GM19397 (cell line): ENCODE measurements around the gene PDE6B.

ENCODE experiments used
- ATAC-seq: cut with Tn5 transposase; IDR thresholded peaks from one replicate; pipeline ENCODE4 v1.9.1; 2021; ENCODE audit warnings: mild to moderate bottlenecking, moderate library complexity; ENCODE audit not compliant: unreplicated experiment

Gene PDE6B

GRCh38 chr4:655464-656151 is 30.2 kb downstream of the PDE6B start:
- no peak for ATAC-seq

- no peak for ATAC-seq
Measured at GRCh38 chr4:656436-657337, 31.3 kb downstream of the PDE6B start.

- no peak for ATAC-seq
Measured at GRCh38 chr4:657338-657833, 32.0 kb downstream of the PDE6B start.

DNA sequence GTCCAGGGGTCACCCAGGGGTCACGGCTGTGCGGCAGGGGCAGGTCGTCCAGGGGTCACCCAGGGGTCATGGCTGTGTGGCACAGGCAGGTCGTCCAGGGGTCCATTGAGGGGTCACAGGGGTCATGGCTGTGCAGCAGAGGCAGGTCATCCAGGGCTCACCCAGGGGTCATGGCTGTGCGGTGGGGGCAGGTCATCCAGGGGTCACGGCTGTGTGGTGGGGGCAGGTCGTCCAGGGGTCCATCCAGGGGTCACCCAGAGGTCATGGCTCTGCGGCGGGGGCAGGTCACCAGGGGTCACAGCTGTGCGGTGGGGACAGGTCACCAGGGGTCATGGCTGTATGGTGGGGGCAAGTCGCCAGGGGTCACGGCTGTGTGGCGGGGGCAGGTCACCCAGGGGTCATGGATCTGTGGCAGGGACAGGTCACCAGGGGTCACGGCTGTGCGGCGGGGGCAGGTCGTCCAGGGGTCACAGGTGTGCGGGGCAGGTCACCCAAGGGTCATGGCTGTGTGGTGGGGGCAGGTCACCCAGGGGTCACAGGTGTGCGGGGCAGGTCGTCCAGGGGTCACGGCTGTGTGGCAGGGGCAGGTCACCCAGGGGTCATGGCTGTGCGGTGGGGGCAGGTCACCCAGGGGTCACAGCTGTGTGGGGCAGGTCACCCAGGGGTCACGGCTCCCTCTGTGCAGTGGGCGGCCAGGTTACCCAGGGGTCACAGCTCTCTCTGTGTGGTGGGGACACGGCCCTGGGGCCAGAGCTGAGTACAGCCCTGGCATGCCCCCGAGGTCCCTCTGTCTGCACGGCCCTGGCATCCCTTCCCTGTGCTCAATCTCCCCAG is 32.7 kb downstream of the PDE6B start:
- ATAC-seq: no peak

- ATAC-seq: no peak
Measured at GRCh38 chr4:658681-659667, 33.6 kb downstream of the PDE6B start.

GRCh38 chr4:659851-660250 is 34.5 kb downstream of the PDE6B start:
- ATAC-seq: no peak

DNA sequence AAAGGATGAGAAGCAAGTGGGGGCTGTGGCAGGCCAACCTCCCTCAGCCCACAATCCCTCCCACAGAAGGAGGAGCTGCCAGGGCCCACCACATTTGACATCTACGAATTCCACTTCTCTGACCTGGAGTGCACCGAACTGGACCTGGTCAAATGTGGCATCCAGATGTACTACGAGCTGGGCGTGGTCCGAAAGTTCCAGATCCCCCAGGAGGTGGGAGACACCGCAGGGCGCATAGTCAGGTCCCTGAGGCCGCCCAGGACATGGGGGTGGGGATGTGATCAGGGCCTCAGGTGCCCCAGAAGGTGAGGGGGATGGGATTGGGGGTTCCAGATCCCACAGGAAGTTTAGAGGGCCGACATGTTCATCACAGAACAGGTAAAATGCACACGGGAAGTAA is 35.0 kb downstream of the PDE6B start:
- ATAC-seq: no peak

- ATAC-seq: no peak
Measured at GRCh38 chr4:661231-661630, 35.9 kb downstream of the PDE6B start.

GRCh38 chr4:661881-662761 is 36.7 kb downstream of the PDE6B start:
- ATAC-seq: no peak

DNA sequence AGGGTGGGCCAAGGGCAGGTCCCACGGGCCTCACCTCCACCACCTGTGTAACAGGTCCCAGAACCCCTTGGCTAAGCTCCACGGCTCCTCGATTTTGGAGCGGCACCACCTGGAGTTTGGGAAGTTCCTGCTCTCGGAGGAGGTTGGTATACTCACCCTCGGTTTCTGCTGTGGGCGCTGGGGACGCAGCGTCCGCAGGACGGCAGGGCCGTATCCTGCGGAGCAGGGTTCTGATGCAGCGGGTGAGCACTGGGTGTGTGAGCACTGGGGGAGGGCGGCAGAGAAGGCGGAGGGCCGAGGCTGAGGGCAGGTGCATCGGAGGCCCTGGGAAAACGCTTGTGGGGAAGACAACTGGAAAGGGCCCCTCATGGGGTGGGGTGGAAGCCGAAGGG is 37.7 kb downstream of the PDE6B start:
- ATAC-seq: no peak

GRCh38 chr4:663438-664428 is 38.4 kb downstream of the PDE6B start:
- ATAC-seq: peak; percentile 57

DNA sequence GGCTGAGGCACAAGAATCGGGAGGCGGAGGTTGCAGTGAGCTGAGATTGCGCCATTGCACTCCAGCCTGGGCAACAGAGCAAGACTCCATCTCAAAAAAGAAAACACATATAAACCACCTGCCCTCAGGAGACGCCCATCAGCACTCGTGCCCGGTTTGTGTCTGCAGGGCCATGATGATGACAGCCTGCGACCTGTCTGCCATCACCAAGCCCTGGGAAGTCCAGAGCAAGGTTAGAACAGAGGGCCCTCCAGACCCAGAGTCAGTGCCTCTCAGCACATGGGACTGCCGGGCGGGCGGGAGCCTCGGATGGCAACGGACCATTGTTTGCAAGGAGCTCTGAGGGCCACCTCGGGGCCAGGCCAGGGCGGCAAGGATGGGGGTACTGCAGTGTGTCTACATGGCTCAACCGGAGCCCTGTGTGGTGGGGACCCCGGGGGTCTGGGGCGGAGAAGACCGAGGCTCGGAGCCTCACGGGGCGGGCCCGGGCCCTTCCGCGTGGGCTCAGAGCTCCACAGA is 39.4 kb downstream of the PDE6B start:
- ATAC-seq: no peak

- ATAC-seq: no peak
Measured at GRCh38 chr4:665381-665750, 40.0 kb downstream of the PDE6B start.

GRCh38 chr4:665751-666435 is 40.5 kb downstream of the PDE6B start:
- ATAC-seq: no peak

DNA sequence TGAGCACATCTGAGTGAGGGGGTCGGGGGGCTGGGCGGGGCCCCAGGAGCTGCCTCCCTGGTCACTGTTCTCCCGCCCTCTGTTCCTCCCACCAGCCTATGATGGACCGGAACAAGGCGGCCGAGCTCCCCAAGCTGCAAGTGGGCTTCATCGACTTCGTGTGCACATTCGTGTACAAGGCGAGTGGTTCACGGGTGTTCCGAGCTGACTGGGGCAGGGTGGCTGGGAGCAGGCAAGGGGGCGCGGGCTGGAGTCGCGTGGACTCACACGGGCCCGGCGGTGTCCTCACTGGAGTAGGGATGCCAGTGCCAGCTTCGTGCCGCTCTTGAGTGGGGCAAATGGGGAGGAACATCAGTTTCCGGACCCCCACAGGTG is 41.0 kb downstream of the PDE6B start:
- ATAC-seq: no peak

GRCh38 chr4:666822-667544 is 41.6 kb downstream of the PDE6B start:
- no peak for ATAC-seq

GRCh38 chr4:667545-667925 is 42.2 kb downstream of the PDE6B start:
- no peak for ATAC-seq
